GM12878 (cell line): Measurements from ENCODE around the gene CLTRN. TPM values are rescaled to one million over a fixed set of nuclear protein-coding genes. Genes with fewer than 3 reads are reported as not detected.

ENCODE experiments used
- ATAC-seq: fragments of 200-7000 bp; cut with Tn5 transposase; 3 replicates; pipeline ENCODE4 v1.9.1; 2020; ENCODE audit warnings: mild to moderate bottlenecking, moderate library complexity
- BruUV-seq: library from RNA; stranded (reverse); fragments of 400-500 nt; replicated peaks from 2 replicates; lab custom pipeline; 2021; lab: Mats Ljungman, UMichigan
- CTCF ChIA-PET: fragments of 300-600 bp; sonication (Branson Sonifier 250); formaldehyde crosslinking; extraction: SDS; loops from one replicate; lab custom pipeline; 2021; ENCODE audit warnings: inconsistent platforms; lab: Yijun Ruan, JAX
- POLR2A ChIA-PET: fragments of 350-600 bp; formaldehyde crosslinking; extraction: SDS; loops from one replicate; lab custom pipeline; 2021; ENCODE audit warnings: inconsistent platforms; lab: Charles Lee
- RAD21 ChIA-PET: fragments of 300-600 bp; sonication (Branson Sonifier 250); formaldehyde crosslinking; loops from one replicate; lab custom pipeline; 2023; ENCODE audit warnings: antibody characterized with exemption; ENCODE audit not compliant: unreplicated experiment; lab: Charles Lee
- SMC1A ChIA-PET: fragments of 300-600 bp; sonication (Branson Sonifier 250); formaldehyde crosslinking; loops from one replicate; lab custom pipeline; 2023; ENCODE audit not compliant: unreplicated experiment, uncharacterized antibody; lab: Charles Lee
- DNase-seq: peaks from one replicate; pipeline ENCODE4 v3.0.0-alpha.2; 2011; ENCODE audit warnings: low read depth, low spot score
- FAIRE-seq: peaks from 3 replicates; lab custom pipeline; 2011; peaks lifted over from hg19 to GRCh38; lab: Jason Lieb, UNC
- H2AFZ ChIP-seq: 2 replicates; pipeline ENCODE4 v1.6.0; 2011; ENCODE audit warnings: low read depth, low read length, control low read depth; ENCODE audit not compliant: control insufficient read depth
- H3K27ac ChIP-seq: 2 replicates; pipeline ENCODE4 v1.5.1; 2011; ENCODE audit warnings: control low read depth; ENCODE audit not compliant: control insufficient read depth, insufficient read depth
- H3K27me3 ChIP-seq, 2 experiments: replicated peaks in 1 of 2; 2 replicates each; pipeline versions ENCODE4 v1.6.0 to v1.6.1; 2011; ENCODE audit warnings: low read length in 1 of 2; ENCODE audit not compliant: control insufficient read depth in 2 of 2, insufficient read depth in 2 of 2
- H3K36me3 ChIP-seq, 2 experiments: 2 replicates each; pipeline ENCODE4 v1.5.1; 2011; ENCODE audit warnings: low read length in 1 of 2; ENCODE audit not compliant: control insufficient read depth in 2 of 2, insufficient read depth in 2 of 2
- H3K4me1 ChIP-seq: 2 replicates; pipeline ENCODE4 v1.6.1; 2011; ENCODE audit warnings: mild to moderate bottlenecking, low read length, moderate library complexity, mixed read lengths; ENCODE audit not compliant: control insufficient read depth, insufficient read depth
- H3K4me2 ChIP-seq: 2 replicates; pipeline ENCODE4 v1.6.0; 2011; ENCODE audit warnings: control low read depth; ENCODE audit not compliant: control insufficient read depth, insufficient read depth
- H3K4me3 ChIP-seq: fragments of 200-600 bp; sonication (generic); 2 replicates; pipeline ENCODE4 v1.5.1; 2016
- H3K79me2 ChIP-seq: 2 replicates; pipeline ENCODE4 v1.6.0; 2011; ENCODE audit warnings: low read length; ENCODE audit not compliant: control insufficient read depth, insufficient read depth
- H3K9ac ChIP-seq: 2 replicates; pipeline ENCODE4 v1.8.0; 2011; ENCODE audit warnings: low read length, control low read depth, mixed read lengths; ENCODE audit not compliant: control insufficient read depth, insufficient read depth
- H3K9me3 ChIP-seq: replicated peaks from 3 replicates; pipeline ENCODE4 v1.5.1; 2011; ENCODE audit warnings: mild to moderate bottlenecking, low read length; ENCODE audit not compliant: control insufficient read depth, insufficient read depth
- H4K20me1 ChIP-seq: 2 replicates; pipeline ENCODE4 v1.6.0; 2011; ENCODE audit not compliant: control insufficient read depth, insufficient read depth
- WGBS: methylation state at CpG from one replicate; pipeline ENCODE4 v1.1.6; 2016; ENCODE audit warnings: low lambda C conversion rate; ENCODE audit not compliant: insufficient replicate concordance, insufficient coverage; ENCODE audit errors: missing lambda C conversion rate; 5-methylcytosine and 5-hydroxymethylcytosine counted together
- in situ Hi-C: fragments of 300-500 bp; cut with MboI; formaldehyde crosslinking; loops from 9 replicates; pipeline ENCODE4 v1.14.3; 2018; ENCODE audit warnings: mixed read lengths
- intact Hi-C: fragments of 100-400 bp; cut with micrococcal nuclease; formaldehyde crosslinking; loops from one replicate; pipeline ENCODE4 v1.14.2; 2022; ENCODE audit not compliant: unreplicated experiment
- polyA plus RNA-seq, 11 experiments: library from polyadenylated mRNA; depleted of rRNA in 4 of 11; unstranded in 6 of 11; stranded (reverse) in 5 of 11; fragments of >200 nt; fragmentation: Nextera tagmentation in 4 of 11; fragmentation: Illumina TruSeq in 1 of 11; extraction: Ambion mirVana in 4 of 11; extraction: Trizol in 1 of 11; gene quantifications; 1 replicate in 1 of 11; 2 replicates in 10 of 11; pipeline versions ENCODE4 v1.2.1 to v1.2.3, GENCODE V29; 2011 to 2016; ENCODE audit warnings: inconsistent platforms in 2 of 11, missing spikeins in 2 of 11, low read depth in 1 of 11
- total RNA-seq, 4 experiments: library from RNA; depleted of rRNA in 3 of 4; stranded (reverse); fragments of >200 nt in 3 of 4; fragmentation: Illumina TruSeq in 1 of 4; extraction: Trizol in 1 of 4; gene quantifications; 2 replicates each; pipeline versions ENCODE4 v1.2.1 to v1.2.3, GENCODE V29; 2013 to 2021
- TF ChIP-seq, protein P1 (sequence below), 3 experiments: IDR thresholded peaks in 2 of 3; conservative IDR thresholded peaks in 1 of 3; 2 replicates each; pipeline ENCODE4 v1.5.1; 2011; ENCODE audit warnings: low read depth in 3 of 3, low read length in 3 of 3, mild to moderate bottlenecking in 3 of 3, control low read depth in 2 of 3, moderate library complexity in 2 of 3, inconsistent platforms in 1 of 3, mixed read lengths in 1 of 3; ENCODE audit not compliant: control insufficient read depth in 2 of 3, insufficient read depth in 1 of 3; ENCODE audit errors: extremely low read depth in 1 of 3
- TF ChIP-seq, protein P2 (sequence below): fragments of 450-650 bp; IDR thresholded peaks from 2 replicates; pipeline ENCODE4 v1.6.1; 2017; ENCODE audit warnings: mild to moderate bottlenecking, moderate library complexity
- TF ChIP-seq, protein P3 (sequence below): IDR thresholded peaks from 2 replicates; pipeline ENCODE4 v1.6.1; 2011; ENCODE audit warnings: low read depth, mild to moderate bottlenecking, low read length, moderate library complexity, borderline replicate concordance; ENCODE audit errors: extremely low read depth

CLTRN gene
- total and polyA plus RNA-seq, 10 of the 15 experiments (the other 5 are each of a cell fraction or from before 2014, with no cell fraction given), result 0.13 to 0.75 (median 0.27) TPM; not detected in 1

DNA sequence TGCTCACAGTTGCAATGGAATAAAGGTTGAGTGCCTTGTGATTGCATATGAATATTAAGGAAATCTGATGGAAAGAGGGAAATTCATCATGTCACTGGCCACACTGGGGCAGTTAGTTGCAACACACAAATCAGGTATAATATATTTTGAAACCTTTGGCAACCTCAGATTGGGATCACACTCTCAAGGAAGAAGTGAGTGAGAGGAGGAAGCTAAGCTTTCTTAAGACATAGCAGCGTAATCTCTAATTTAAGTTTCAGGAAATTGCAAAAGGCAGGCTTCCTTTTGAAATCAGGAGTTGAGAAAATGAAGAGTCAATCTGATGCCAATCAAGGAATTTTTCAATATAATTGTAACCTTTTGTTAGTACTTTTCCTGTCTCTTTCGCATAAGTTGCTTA is 12.3 kb upstream of the CLTRN start:
- Histone ChIP-seq H4K20me1 (no peaks in the 10 kb centered on the region; the same call in 1 of the 2 replicates), H3K79me2 (peaks cover 31% of the 10 kb centered on the region), H3K9ac (peak overlapping the region; percentile 87; the same call in 1 of the 2 replicates), H3K27me3 (no peaks in the 10 kb centered on the region), H2AFZ (no peak overlapping the region), H3K4me1 (peaks cover 25% of the 10 kb centered on the region), H3K4me2 (peak overlapping the region; percentile 67), H3K27ac (no peak overlapping the region), H3K36me3 (0 out of 4 replicates have a peak, but pooled peaks cover 0 to 3% of the 10 kb centered on the region in 2 experiments), H3K4me3 (peak overlapping the region; percentile 81), H3K9me3 (no peaks in the 10 kb centered on the region)
- POLR2A ChIA-PET, result no interaction called here
- intact Hi-C loops (loop anchor here (5.0 to 10.0 kb wide), 2 partner anchors 115 to 182 kb away; partner anchors contain the start of genes PIR and ZRSR2), in situ Hi-C loops (no loop called here)
- TF ChIP-seq, protein P1, sequence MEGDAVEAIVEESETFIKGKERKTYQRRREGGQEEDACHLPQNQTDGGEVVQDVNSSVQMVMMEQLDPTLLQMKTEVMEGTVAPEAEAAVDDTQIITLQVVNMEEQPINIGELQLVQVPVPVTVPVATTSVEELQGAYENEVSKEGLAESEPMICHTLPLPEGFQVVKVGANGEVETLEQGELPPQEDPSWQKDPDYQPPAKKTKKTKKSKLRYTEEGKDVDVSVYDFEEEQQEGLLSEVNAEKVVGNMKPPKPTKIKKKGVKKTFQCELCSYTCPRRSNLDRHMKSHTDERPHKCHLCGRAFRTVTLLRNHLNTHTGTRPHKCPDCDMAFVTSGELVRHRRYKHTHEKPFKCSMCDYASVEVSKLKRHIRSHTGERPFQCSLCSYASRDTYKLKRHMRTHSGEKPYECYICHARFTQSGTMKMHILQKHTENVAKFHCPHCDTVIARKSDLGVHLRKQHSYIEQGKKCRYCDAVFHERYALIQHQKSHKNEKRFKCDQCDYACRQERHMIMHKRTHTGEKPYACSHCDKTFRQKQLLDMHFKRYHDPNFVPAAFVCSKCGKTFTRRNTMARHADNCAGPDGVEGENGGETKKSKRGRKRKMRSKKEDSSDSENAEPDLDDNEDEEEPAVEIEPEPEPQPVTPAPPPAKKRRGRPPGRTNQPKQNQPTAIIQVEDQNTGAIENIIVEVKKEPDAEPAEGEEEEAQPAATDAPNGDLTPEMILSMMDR (IDR thresholded peaks at IDR 0.05 in 2 of 3, conservative IDR thresholded peaks at IDR 0.05 in 1 of 3; ENCODE audit: control insufficient read depth in 2 of 3, extremely low read depth in 1 of 3, insufficient read depth in 1 of 3, low read depth in 3 of 3, low read length in 3 of 3), result no peak
- TF ChIP-seq, protein P2, sequence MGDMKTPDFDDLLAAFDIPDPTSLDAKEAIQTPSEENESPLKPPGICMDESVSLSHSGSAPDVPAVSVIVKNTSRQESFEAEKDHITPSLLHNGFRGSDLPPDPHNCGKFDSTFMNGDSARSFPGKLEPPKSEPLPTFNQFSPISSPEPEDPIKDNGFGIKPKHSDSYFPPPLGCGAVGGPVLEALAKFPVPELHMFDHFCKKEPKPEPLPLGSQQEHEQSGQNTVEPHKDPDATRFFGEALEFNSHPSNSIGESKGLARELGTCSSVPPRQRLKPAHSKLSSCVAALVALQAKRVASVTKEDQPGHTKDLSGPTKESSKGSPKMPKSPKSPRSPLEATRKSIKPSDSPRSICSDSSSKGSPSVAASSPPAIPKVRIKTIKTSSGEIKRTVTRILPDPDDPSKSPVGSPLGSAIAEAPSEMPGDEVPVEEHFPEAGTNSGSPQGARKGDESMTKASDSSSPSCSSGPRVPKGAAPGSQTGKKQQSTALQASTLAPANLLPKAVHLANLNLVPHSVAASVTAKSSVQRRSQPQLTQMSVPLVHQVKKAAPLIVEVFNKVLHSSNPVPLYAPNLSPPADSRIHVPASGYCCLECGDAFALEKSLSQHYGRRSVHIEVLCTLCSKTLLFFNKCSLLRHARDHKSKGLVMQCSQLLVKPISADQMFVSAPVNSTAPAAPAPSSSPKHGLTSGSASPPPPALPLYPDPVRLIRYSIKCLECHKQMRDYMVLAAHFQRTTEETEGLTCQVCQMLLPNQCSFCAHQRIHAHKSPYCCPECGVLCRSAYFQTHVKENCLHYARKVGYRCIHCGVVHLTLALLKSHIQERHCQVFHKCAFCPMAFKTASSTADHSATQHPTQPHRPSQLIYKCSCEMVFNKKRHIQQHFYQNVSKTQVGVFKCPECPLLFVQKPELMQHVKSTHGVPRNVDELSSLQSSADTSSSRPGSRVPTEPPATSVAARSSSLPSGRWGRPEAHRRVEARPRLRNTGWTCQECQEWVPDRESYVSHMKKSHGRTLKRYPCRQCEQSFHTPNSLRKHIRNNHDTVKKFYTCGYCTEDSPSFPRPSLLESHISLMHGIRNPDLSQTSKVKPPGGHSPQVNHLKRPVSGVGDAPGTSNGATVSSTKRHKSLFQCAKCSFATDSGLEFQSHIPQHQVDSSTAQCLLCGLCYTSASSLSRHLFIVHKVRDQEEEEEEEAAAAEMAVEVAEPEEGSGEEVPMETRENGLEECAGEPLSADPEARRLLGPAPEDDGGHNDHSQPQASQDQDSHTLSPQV, result no peak
- TF ChIP-seq, protein P3, sequence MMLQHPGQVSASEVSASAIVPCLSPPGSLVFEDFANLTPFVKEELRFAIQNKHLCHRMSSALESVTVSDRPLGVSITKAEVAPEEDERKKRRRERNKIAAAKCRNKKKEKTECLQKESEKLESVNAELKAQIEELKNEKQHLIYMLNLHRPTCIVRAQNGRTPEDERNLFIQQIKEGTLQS, result no peak
- RAD21 ChIA-PET, result no interaction called here
- no TSS peak for BruUV-seq
- SMC1A ChIA-PET, result no interaction called here
- no peak for ATAC-seq
- 55% methylated on average over 2 of the region's 2 CpGs for WGBS
- no peak for FAIRE-seq
- CTCF ChIA-PET, result no interaction called here
- no peak for DNase-seq
